GM21360 (cell line): ENCODE results near the gene TLE1.
"Not testable (repeated sequence)": the region's sequence is repeated elsewhere in the genome, so short reads cannot be mapped to it uniquely, and the experiment has no call there.

Source experiments
- ATAC-seq: cut with Tn5 transposase; IDR thresholded peaks from one replicate; pipeline ENCODE4 v1.9.1; 2021; ENCODE audit warnings: mild to moderate bottlenecking, moderate library complexity; ENCODE audit not compliant: unreplicated experiment

Gene TLE1

GRCh38 chr9:81601639-81602623, 87.4 kb downstream of the TLE1 start:
- ATAC-seq: peak; percentile 68

- ATAC-seq: no peak
Measured at GRCh38 chr9:81600631-81601030, 88.7 kb downstream of the TLE1 start.

DNA sequence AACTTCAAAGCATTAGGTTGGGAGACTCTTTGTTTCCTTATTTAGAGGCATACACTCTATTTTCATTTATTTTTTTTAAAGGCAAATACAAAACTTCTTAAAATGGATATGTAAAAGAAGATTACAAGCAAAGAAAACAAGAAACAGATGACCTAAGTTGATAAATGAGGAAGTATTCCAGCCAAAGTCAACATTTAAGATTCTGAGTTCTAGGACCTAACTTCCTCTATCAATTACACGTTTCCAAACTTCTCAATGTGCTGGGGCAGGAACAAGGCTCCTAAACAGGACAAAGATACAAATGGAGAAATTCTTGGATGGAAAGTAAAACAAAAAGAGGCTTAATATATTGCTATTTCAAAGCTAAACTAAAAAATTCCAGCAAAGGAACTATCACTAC, 89.5 kb downstream of the TLE1 start:
- ATAC-seq: no peak

DNA sequence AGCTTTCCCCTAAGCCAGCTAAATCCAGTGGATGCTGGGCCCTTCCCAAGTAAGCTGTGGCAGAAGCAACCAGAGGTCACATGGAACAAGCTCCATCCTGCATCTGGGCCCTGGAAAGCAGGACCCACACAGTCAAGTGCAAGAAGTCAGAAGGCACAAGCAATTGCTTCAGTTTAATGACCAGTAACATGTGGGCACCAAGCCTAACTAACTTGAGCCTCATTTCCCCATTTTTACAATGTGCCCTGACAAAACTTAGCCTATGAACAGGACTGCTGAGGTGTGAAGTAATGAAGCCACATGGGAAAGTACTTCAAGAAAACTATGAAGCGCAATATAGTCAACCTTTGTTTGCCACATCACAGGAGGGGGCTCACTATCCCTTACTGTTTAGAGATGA, 90.5 kb downstream of the TLE1 start:
- ATAC-seq: no peak

DNA sequence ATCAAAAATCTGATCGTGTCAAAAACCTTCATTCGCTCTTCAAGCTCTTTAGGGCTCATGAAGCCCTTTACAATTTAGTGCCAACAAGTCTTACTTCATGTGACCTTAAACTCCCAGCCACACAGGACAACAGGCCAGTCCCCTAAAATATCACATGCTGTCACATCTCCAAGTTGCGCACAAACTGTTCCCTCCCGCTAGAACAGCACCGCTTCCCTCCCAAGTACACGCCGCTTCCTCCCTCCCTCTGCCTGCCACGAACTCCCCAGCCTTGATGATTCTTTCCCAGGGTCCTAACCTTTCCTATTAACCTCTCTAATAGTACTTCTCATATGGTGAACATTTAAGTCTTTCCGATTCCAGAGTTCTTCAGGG, 91.2 kb downstream of the TLE1 start:
- ATAC-seq: no peak

GRCh38 chr9:81597419-81598122, 91.8 kb downstream of the TLE1 start:
- ATAC-seq: no peak

- no peak for ATAC-seq
Measured at GRCh38 chr9:81596679-81597418, 92.5 kb downstream of the TLE1 start.

DNA sequence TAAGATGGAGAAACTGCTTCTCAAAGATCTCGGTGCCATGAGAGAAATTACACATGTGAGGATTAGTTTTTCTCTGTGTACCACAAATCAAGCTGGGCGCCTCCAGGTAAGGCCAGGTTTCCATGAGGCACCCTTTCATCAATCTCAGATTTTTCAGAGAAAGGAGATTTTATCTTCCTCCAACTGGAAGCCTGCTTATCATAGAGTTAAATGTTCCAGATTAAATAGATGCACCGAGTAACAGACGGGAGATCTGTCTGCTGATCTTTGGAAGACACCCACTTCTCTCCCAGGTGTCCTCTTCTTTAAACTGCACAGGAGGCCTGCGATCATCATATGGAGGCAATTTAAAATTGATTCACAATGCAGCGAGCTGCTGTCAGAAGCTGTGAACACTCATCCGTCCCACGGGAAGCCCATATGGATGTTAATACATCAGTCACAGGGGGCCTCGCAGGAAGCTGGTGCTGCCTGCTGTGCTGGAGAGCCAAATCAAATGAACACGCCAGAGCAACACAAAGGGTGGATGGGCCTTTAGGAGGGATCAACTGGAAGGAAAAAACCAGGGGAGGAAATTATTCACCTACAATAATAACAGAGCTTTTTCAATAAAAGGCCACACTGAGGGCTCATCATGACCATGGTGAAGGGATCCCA, 93.3 kb downstream of the TLE1 start:
- ATAC-seq: no peak

DNA sequence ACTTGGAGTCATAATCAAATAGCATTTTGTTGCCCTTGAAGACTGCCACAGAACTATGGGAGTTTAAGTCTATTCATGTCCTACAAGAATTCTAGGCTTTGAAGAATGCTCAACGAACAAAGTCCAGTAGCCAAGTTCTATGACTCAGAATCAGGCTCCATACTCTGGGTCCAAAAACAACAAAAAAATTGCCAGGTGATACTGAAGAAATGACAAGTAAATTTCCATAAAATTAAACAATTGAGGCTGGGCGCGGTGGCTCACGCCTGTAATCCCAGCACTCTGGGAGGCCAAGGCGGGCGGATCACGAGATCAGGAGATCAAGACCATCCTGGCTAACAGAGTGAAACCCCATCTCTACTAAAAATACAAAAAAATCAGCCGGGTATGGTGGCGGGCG, 94.1 kb downstream of the TLE1 start:
- ATAC-seq: not testable (repeated sequence)

- no peak for ATAC-seq
Measured at GRCh38 chr9:81594415-81594814, 94.9 kb downstream of the TLE1 start.

GRCh38 chr9:81592887-81593266, 96.5 kb downstream of the TLE1 start:
- no peak for ATAC-seq

GRCh38 chr9:81591791-81592190, 97.6 kb downstream of the TLE1 start:
- ATAC-seq: no peak

DNA sequence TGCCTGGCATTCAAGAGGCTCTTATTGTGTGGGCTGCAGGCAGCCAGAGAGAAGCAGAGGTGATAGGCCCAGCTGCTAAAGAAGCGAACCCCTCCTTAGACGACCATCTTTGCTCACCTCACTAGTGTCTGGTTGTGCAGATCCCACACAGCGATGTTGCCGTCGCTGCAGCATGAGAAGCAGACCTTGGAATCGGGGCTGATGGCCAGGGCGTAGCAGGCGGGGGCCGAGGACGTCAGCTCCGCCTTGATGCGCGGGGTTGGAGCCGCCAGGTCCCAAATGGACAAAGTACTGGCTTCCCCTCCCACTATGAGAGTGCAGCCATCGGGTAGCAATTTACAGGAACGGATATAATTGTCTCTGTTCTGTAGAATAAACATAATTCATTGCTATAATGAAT, 98.7 kb downstream of the TLE1 start:
- no peak for ATAC-seq

DNA sequence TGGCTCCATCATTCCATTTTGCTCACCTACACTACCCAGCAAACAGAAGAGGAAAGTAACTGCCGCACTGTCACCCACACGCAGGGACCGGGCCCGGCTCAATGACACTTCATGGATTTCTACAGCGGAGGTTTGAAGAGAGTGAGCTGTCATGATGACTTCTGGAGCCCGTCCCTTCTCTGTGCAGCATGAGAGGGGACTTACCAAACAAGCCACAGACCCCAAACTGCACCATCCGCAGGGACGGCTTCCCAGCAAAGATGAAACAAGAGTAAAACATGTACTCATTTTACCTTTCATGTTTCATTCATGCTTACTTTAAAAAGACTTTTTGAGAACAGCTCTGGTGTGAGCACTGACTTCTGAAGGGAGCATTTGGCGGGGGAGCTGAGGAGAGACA, 99.5 kb downstream of the TLE1 start:
- ATAC-seq: no peak

- ATAC-seq: no peak
Measured at GRCh38 chr9:81589392-81589791, 100.0 kb downstream of the TLE1 start.

DNA sequence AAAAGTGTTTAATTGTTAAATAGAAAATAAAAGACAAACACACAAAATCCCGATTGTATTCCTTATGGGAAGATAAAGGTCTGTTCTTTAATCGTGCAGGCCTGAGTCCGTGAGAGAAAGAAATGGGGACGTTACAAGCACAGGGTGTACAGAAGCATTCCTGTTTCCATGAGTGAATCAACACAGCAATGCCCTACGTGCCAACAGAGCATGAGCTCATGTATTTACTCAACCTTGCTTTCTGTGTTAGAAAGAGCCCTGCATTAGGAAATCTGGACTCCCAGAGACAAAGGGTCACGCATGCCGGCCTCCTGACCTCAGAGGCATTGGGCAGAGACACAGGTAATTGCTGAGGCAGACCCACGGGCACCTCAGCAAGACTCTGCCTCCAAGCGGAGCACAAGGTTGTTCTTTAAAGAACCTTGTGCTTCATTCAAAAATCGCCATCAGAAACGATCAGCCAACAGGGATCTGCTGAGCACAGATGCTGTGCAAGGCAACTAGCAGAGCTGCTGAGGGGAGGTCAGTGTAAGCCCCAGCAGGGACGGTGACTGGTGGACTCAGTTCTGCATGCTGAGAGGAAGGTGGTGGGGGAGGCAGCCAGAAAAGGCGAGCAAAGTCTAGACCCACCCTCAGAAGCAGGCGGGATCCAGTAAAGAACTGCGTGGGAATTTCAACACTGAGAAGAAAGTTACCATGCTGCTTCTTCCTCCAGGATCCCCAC, 101.0 kb downstream of the TLE1 start:
- no peak for ATAC-seq

DNA sequence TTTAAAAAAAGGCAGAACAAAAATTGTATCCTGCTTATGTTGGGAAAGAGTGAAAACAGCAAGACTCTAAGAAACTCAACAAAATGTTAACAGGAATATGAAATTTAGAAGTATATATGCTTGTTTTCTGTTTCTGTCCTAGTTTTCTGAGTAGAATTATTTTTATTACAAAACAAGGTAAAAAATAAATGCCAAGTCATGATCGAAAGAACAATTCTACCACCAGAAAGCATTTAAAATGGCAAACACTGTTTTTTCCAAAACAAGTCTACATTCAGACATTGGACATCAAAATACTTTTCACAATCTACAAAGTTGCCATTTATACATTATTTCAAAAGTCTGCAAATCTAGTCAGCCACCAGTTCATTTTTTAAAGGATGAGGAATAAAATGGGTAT, 102.6 kb downstream of the TLE1 start:
- no peak for ATAC-seq

GRCh38 chr9:81585191-81585763, 104.1 kb downstream of the TLE1 start:
- ATAC-seq: no peak

DNA sequence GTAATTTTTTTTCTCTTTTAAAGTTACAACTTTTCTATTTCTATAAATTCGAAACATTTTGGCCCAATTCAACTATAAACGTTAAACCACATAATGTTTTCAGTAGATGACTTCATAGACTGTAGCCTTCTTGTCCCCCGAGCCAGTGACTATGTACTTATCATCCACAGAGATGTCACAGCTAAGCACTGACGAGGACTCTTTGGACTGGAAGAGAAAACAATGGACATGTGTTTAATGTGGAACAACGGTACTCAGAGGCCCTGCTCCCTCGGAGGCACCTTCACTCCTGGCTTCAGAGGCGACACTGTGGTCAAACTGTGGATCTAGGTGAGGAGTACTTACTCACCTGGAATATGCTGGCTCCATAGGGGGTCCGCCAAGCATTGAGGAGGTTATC, 105.2 kb downstream of the TLE1 start:
- ATAC-seq: no peak

- no peak for ATAC-seq
Measured at GRCh38 chr9:81581986-81582385, 107.4 kb downstream of the TLE1 start.
